ENCODE results near the gene GGPS1. TPM values are rescaled to one million over a fixed set of nuclear protein-coding genes. Genes with fewer than 3 reads are reported as not detected.

The GGPS1 gene
- polyA plus RNA-seq, 1 donor from 2014 or later, result 71.9 TPM

- TF ChIP-seq CTCF (IDR thresholded peaks at IDR 0.05; ENCODE audit: poor library complexity, severe bottlenecking), result no peak
- TF ChIP-seq EZH2 (IDR thresholded peaks at IDR 0.05; ENCODE audit: borderline replicate concordance, insufficient read depth, low read length, poor library complexity, severe bottlenecking), result no peak
- TF ChIP-seq POLR2AphosphoS5 (IDR thresholded peaks at IDR 0.05), result no peak
- no peak for TF ChIP-seq RAD21 (conservative IDR thresholded peaks at IDR 0.05)
- TF ChIP-seq MXI1 (conservative IDR thresholded peaks at IDR 0.05; ENCODE audit: poor library complexity, severe bottlenecking), result no peak
- no peak for TF ChIP-seq SMC3 (conservative IDR thresholded peaks at IDR 0.05; ENCODE audit: poor library complexity)
- no peak for TF ChIP-seq REST (IDR thresholded peaks at IDR 0.05; ENCODE audit: borderline replicate concordance)
- no peak for TF ChIP-seq EP300 (conservative IDR thresholded peaks at IDR 0.05; ENCODE audit: poor library complexity, severe bottlenecking)
- no peak for TF ChIP-seq TAF1 (IDR thresholded peaks at IDR 0.05; ENCODE audit: low read depth)
- H3K27ac ChIP-seq (ENCODE audit: low read length), result no peak overlapping the region
- peaks cover 3% of the 10 kb centered on the region for H3K9me3 ChIP-seq (ENCODE audit: low read length)
- no peaks in the 10 kb centered on the region for H3K36me3 ChIP-seq (ENCODE audit: insufficient read depth, low read length)
- no peak overlapping the region for H2AFZ ChIP-seq (ENCODE audit: low read depth, low read length)
- peaks cover 3% of the 10 kb centered on the region for H3F3A ChIP-seq (ENCODE audit: insufficient read depth, low read length, poor library complexity, severe bottlenecking)
- no peaks in the 10 kb centered on the region for H3K9me2 ChIP-seq (ENCODE audit: insufficient read depth, low read length)
- H3K4me2 ChIP-seq (ENCODE audit: low read length), result no peak overlapping the region
- H3K9ac ChIP-seq (ENCODE audit: low read length), result no peak overlapping the region
- H3K79me2 ChIP-seq (replicated peaks; ENCODE audit: insufficient read depth, low read length), result peaks cover 96% of the 10 kb centered on the region
- no peak overlapping the region for H3K4me3 ChIP-seq (ENCODE audit: low read length)
- H3K27me3 ChIP-seq (ENCODE audit: insufficient read depth, low read depth, low read length), result no peaks in the 10 kb centered on the region
- peaks cover 7% of the 10 kb centered on the region for H4K20me1 ChIP-seq (ENCODE audit: insufficient read depth)
Measured at GRCh38 chr1:235297579-235297978, 30.8 kb upstream of the GGPS1 start.

GRCh38 chr1:235298758-235299157, 29.6 kb upstream of the GGPS1 start:
- H3K4me3 ChIP-seq (ENCODE audit: low read length), result no peak overlapping the region
- no peak overlapping the region for H3K27ac ChIP-seq (ENCODE audit: low read length)
- peaks cover 7% of the 10 kb centered on the region for H4K20me1 ChIP-seq (ENCODE audit: insufficient read depth)
- no peak for TF ChIP-seq SMC3 (conservative IDR thresholded peaks at IDR 0.05; ENCODE audit: poor library complexity)
- TF ChIP-seq MXI1 (conservative IDR thresholded peaks at IDR 0.05; ENCODE audit: poor library complexity, severe bottlenecking), result no peak
- no peak for TF ChIP-seq REST (IDR thresholded peaks at IDR 0.05; ENCODE audit: borderline replicate concordance)
- TF ChIP-seq EZH2 (IDR thresholded peaks at IDR 0.05; ENCODE audit: borderline replicate concordance, insufficient read depth, low read length, poor library complexity, severe bottlenecking), result no peak
- TF ChIP-seq POLR2AphosphoS5 (IDR thresholded peaks at IDR 0.05), result no peak
- no peak for TF ChIP-seq EP300 (conservative IDR thresholded peaks at IDR 0.05; ENCODE audit: poor library complexity, severe bottlenecking)
- no peak for TF ChIP-seq RAD21 (conservative IDR thresholded peaks at IDR 0.05)
- no peak for TF ChIP-seq CTCF (IDR thresholded peaks at IDR 0.05; ENCODE audit: poor library complexity, severe bottlenecking)
- no peak for TF ChIP-seq TAF1 (IDR thresholded peaks at IDR 0.05; ENCODE audit: low read depth)
- no peaks in the 10 kb centered on the region for H3F3A ChIP-seq (ENCODE audit: insufficient read depth, low read length, poor library complexity, severe bottlenecking)
- no peak overlapping the region for H2AFZ ChIP-seq (ENCODE audit: low read depth, low read length)
- peaks cover 3% of the 10 kb centered on the region for H3K9me3 ChIP-seq (ENCODE audit: low read length)
- no peaks in the 10 kb centered on the region for H3K36me3 ChIP-seq (ENCODE audit: insufficient read depth, low read length)
- peaks cover 95% of the 10 kb centered on the region for H3K79me2 ChIP-seq (replicated peaks; ENCODE audit: insufficient read depth, low read length)
- no peak overlapping the region for H3K9ac ChIP-seq (ENCODE audit: low read length)
- H3K27me3 ChIP-seq (ENCODE audit: insufficient read depth, low read depth, low read length), result no peaks in the 10 kb centered on the region
- H3K9me2 ChIP-seq (ENCODE audit: insufficient read depth, low read length), result no peaks in the 10 kb centered on the region
- H3K4me2 ChIP-seq (ENCODE audit: low read length), result no peak overlapping the region
